Esophagus squamous epithelium (tissue), 4 donors: ENCODE measurements around the gene GLT8D1.

ENCODE experiments used
- CTCF ChIP-seq, 6 experiments: fragments of 450-650 bp in 4 of 6; fragments of 200-600 bp in 2 of 6; sonication (generic) in 2 of 6; IDR thresholded peaks; one replicate each; pipeline ENCODE4 v1.5.1; 2016 to 2019; ENCODE audit warnings: antibody characterized with exemption in 6 of 6, mild to moderate bottlenecking in 4 of 6, moderate library complexity in 4 of 6
- POLR2A ChIP-seq, 4 donors: fragments of 450-650 bp; IDR thresholded peaks; one replicate each; pipeline ENCODE4 v1.6.1; 2017; ENCODE audit warnings: antibody characterized with exemption in 4 of 4, mild to moderate bottlenecking in 4 of 4, moderate library complexity in 3 of 4

- TF ChIP-seq CTCF (IDR thresholded peaks at IDR 0.05) (no peak), POLR2A (IDR thresholded peaks at IDR 0.05) (no peak)
These were observed 8.0 kb downstream of the GLT8D1 start for GRCh38 chr3:52697632-52697965.
